Smooth muscle cell (in vitro differentiated cells): Measurements from ENCODE around the gene NRG2. TPM values are rescaled to one million over a fixed set of nuclear protein-coding genes. Genes with fewer than 3 reads are reported as not detected.

ENCODE experiments used
- DNase-seq: peaks from one replicate; lab custom pipeline; 2025; ENCODE audit not compliant: unreplicated experiment; lab: John Stamatoyannopoulos, UW
- H2AFZ ChIP-seq: fragments of 200-600 bp; sonication (generic); 2 replicates; pipeline ENCODE4 v1.6.0; 2016; ENCODE audit warnings: antibody characterized with exemption, low read depth, mild to moderate bottlenecking
- H3F3A ChIP-seq: fragments of 200-600 bp; sonication (generic); 2 replicates; pipeline ENCODE4 v1.6.0; 2017; ENCODE audit warnings: antibody characterized with exemption, low read depth
- H3K27ac ChIP-seq: fragments of 200-600 bp; sonication (generic); 2 replicates; pipeline ENCODE4 v1.5.1; 2016; ENCODE audit warnings: low read depth, mild to moderate bottlenecking
- H3K27me3 ChIP-seq: fragments of 200-600 bp; sonication (generic); 2 replicates; pipeline ENCODE4 v1.6.1; 2016; ENCODE audit warnings: low read depth, mild to moderate bottlenecking
- H3K36me3 ChIP-seq: fragments of 200-600 bp; sonication (generic); 2 replicates; pipeline ENCODE4 v1.5.1; 2016; ENCODE audit warnings: low read depth
- H3K4me1 ChIP-seq: fragments of 200-600 bp; sonication (generic); 2 replicates; pipeline ENCODE4 v1.5.1; 2016; ENCODE audit warnings: low read depth
- H3K4me2 ChIP-seq: fragments of 200-600 bp; sonication (generic); 2 replicates; pipeline ENCODE4 v1.6.0; 2016; ENCODE audit warnings: mild to moderate bottlenecking
- H3K4me3 ChIP-seq: fragments of 200-600 bp; sonication (generic); 2 replicates; pipeline ENCODE4 v1.5.1; 2016; ENCODE audit warnings: mild to moderate bottlenecking
- H3K79me2 ChIP-seq: fragments of 200-600 bp; sonication (generic); 2 replicates; pipeline ENCODE4 v1.6.0; 2016; ENCODE audit warnings: low read depth, mild to moderate bottlenecking
- H3K9ac ChIP-seq: fragments of 200-600 bp; sonication (generic); 2 replicates; pipeline ENCODE4 v1.6.0; 2016; ENCODE audit warnings: low read depth
- H3K9me3 ChIP-seq: fragments of 200-600 bp; sonication (generic); replicated peaks from 2 replicates; pipeline ENCODE4 v1.5.1; 2016; ENCODE audit warnings: low read depth
- H4K20me1 ChIP-seq: fragments of 200-600 bp; sonication (generic); 2 replicates; pipeline ENCODE4 v1.6.0; 2016; ENCODE audit warnings: low read depth
- WGBS: methylation state at CpG from one replicate; pipeline ENCODE4 v1.1.7; 2016; ENCODE audit warnings: low lambda C conversion rate; 5-methylcytosine and 5-hydroxymethylcytosine counted together
- polyA plus RNA-seq: library from polyadenylated mRNA; unstranded; fragments of >200 nt; fragmentation: Nextera tagmentation; extraction: Ambion mirVana; gene quantifications from 2 replicates; pipeline ENCODE4 v1.2.1, GENCODE V29; 2016
- total RNA-seq: library from RNA; depleted of rRNA; stranded (reverse); fragments of >200 nt; gene quantifications from 2 replicates; pipeline ENCODE4 v1.2.3, GENCODE V29; 2014
- TF ChIP-seq, protein P1 (sequence below): fragments of 200-600 bp; sonication (generic); IDR thresholded peaks from 2 replicates; pipeline ENCODE4 v1.5.1; 2017; ENCODE audit warnings: borderline replicate concordance, mild to moderate bottlenecking, antibody characterized with exemption; ENCODE audit not compliant: insufficient read depth, poor library complexity, severe bottlenecking

The NRG2 gene
- total and polyA plus RNA-seq, 2 experiments from 2014 or later, result 0.09 to 0.25 TPM

GRCh38 chr5:139855451-139855850 is 187.6 kb downstream of the NRG2 start:
- H3K4me1 ChIP-seq, result no peaks in the 10 kb centered on the region
- H3K27me3 ChIP-seq, result peaks cover 33% of the 10 kb centered on the region
- H2AFZ ChIP-seq, result no peak overlapping the region
- no peak overlapping the region for H3K4me3 ChIP-seq
- H3K79me2 ChIP-seq, result no peaks in the 10 kb centered on the region
- no peaks in the 10 kb centered on the region for H3K9me3 ChIP-seq
- H3K4me2 ChIP-seq, result no peak overlapping the region
- no peak overlapping the region for H3K27ac ChIP-seq
- no peaks in the 10 kb centered on the region for H3K36me3 ChIP-seq
- H3F3A ChIP-seq, result no peaks in the 10 kb centered on the region
- 86% methylated on average over 8 of the region's 8 CpGs for WGBS
- TF ChIP-seq, protein P1, sequence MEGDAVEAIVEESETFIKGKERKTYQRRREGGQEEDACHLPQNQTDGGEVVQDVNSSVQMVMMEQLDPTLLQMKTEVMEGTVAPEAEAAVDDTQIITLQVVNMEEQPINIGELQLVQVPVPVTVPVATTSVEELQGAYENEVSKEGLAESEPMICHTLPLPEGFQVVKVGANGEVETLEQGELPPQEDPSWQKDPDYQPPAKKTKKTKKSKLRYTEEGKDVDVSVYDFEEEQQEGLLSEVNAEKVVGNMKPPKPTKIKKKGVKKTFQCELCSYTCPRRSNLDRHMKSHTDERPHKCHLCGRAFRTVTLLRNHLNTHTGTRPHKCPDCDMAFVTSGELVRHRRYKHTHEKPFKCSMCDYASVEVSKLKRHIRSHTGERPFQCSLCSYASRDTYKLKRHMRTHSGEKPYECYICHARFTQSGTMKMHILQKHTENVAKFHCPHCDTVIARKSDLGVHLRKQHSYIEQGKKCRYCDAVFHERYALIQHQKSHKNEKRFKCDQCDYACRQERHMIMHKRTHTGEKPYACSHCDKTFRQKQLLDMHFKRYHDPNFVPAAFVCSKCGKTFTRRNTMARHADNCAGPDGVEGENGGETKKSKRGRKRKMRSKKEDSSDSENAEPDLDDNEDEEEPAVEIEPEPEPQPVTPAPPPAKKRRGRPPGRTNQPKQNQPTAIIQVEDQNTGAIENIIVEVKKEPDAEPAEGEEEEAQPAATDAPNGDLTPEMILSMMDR, result no peak
- H3K9ac ChIP-seq, result no peak overlapping the region
- no peak for DNase-seq
- H4K20me1 ChIP-seq, result no peaks in the 10 kb centered on the region

DNA sequence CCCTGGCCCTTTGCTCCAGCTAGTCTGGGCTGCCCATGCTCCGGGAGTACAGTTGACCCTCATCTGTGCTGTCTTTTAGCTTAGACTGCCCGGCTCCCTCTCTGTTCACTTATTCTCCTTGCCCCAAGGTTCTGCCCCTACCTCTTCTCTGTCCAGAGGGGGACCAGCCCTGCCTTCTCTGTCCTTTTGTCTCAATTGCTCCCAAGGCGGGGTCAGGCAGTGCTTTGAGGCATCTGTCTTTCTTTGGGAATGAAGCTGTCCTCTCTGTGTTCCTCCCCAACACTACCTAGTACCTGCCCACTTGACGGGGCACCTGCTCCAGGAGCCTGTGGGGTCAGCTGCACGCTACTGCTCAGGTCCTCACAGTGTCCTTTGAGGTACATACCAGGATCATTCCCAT is 188.1 kb downstream of the NRG2 start:
- 94% methylated on average over 5 of the region's 5 CpGs for WGBS
- no peak overlapping the region for H3K4me2 ChIP-seq
- DNase-seq, result no peak
- H2AFZ ChIP-seq, result no peak overlapping the region
- H3K27ac ChIP-seq, result no peak overlapping the region
- no peaks in the 10 kb centered on the region for H3F3A ChIP-seq
- H3K4me3 ChIP-seq, result no peak overlapping the region
- H3K27me3 ChIP-seq, result peaks cover 33% of the 10 kb centered on the region
- TF ChIP-seq, protein P1, result no peak
- no peak overlapping the region for H3K9ac ChIP-seq
- H3K79me2 ChIP-seq, result no peaks in the 10 kb centered on the region
- no peaks in the 10 kb centered on the region for H3K36me3 ChIP-seq
- H4K20me1 ChIP-seq, result no peaks in the 10 kb centered on the region
- H3K4me1 ChIP-seq, result no peaks in the 10 kb centered on the region
- no peaks in the 10 kb centered on the region for H3K9me3 ChIP-seq

GRCh38 chr5:139854029-139854605 is 189.0 kb downstream of the NRG2 start:
- DNase-seq, result no peak
- 94% methylated on average over 7 of the region's 7 CpGs for WGBS
- Histone ChIP-seq H2AFZ (no peak overlapping the region), H3K9ac (no peak overlapping the region), H3K4me2 (no peak overlapping the region), H3K4me1 (no peaks in the 10 kb centered on the region), H4K20me1 (no peaks in the 10 kb centered on the region), H3K4me3 (no peak overlapping the region), H3K27me3 (peaks cover 28% of the 10 kb centered on the region), H3K36me3 (no peaks in the 10 kb centered on the region), H3K79me2 (no peaks in the 10 kb centered on the region), H3K27ac (no peak overlapping the region), H3K9me3 (no peaks in the 10 kb centered on the region), H3F3A (no peaks in the 10 kb centered on the region)
- TF ChIP-seq, protein P1, result no peak

GRCh38 chr5:139852696-139853095 is 190.4 kb downstream of the NRG2 start:
- peaks cover 14% of the 10 kb centered on the region for H3K27me3 ChIP-seq
- no peak overlapping the region for H3K9ac ChIP-seq
- H3K4me3 ChIP-seq, result no peak overlapping the region
- no peaks in the 10 kb centered on the region for H3K4me1 ChIP-seq
- H3F3A ChIP-seq, result no peaks in the 10 kb centered on the region
- no peaks in the 10 kb centered on the region for H3K9me3 ChIP-seq
- no peaks in the 10 kb centered on the region for H3K36me3 ChIP-seq
- 95% methylated on average over 8 of the region's 8 CpGs for WGBS
- H3K4me2 ChIP-seq, result no peak overlapping the region
- H4K20me1 ChIP-seq, result no peaks in the 10 kb centered on the region
- TF ChIP-seq, protein P1, result no peak
- no peak overlapping the region for H2AFZ ChIP-seq
- H3K79me2 ChIP-seq, result no peaks in the 10 kb centered on the region
- H3K27ac ChIP-seq, result no peak overlapping the region
- no peak for DNase-seq
